Coronary artery (tissue), 2 donors: Measurements from ENCODE around the gene GALNT7.

ENCODE experiments used
- DNase-seq: peaks from one replicate; pipeline ENCODE4 v3.0.0-alpha.2; 2017; ENCODE audit warnings: low spot score
- H3K27ac ChIP-seq, 2 donors: fragments of 200-600 bp; sonication (generic); one replicate each; pipeline ENCODE4 v1.5.1; 2016 to 2019
- H3K4me3 ChIP-seq: fragments of 200-600 bp; sonication (generic); 2 replicates; pipeline ENCODE4 v1.5.1; 2016; ENCODE audit warnings: mild to moderate bottlenecking, moderate library complexity
- TF ChIP-seq, protein P1 (sequence below): fragments of 200-600 bp; sonication (generic); IDR thresholded peaks from one replicate; pipeline ENCODE4 v1.5.1; 2019; ENCODE audit warnings: antibody characterized with exemption

GALNT7 gene

GRCh38 chr4:173247321-173247720, 78.7 kb downstream of the GALNT7 start:
- no peak for DNase-seq
- no peak overlapping the region for H3K4me3 ChIP-seq
- TF ChIP-seq, protein P1, sequence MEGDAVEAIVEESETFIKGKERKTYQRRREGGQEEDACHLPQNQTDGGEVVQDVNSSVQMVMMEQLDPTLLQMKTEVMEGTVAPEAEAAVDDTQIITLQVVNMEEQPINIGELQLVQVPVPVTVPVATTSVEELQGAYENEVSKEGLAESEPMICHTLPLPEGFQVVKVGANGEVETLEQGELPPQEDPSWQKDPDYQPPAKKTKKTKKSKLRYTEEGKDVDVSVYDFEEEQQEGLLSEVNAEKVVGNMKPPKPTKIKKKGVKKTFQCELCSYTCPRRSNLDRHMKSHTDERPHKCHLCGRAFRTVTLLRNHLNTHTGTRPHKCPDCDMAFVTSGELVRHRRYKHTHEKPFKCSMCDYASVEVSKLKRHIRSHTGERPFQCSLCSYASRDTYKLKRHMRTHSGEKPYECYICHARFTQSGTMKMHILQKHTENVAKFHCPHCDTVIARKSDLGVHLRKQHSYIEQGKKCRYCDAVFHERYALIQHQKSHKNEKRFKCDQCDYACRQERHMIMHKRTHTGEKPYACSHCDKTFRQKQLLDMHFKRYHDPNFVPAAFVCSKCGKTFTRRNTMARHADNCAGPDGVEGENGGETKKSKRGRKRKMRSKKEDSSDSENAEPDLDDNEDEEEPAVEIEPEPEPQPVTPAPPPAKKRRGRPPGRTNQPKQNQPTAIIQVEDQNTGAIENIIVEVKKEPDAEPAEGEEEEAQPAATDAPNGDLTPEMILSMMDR = no peak
- no peak overlapping the region for H3K27ac ChIP-seq

- DNase-seq = no peak
- Histone ChIP-seq H3K27ac (no peak overlapping the region), H3K4me3 (no peak overlapping the region)
- TF ChIP-seq, protein P1 = no peak
These were observed 80.1 kb downstream of the GALNT7 start for GRCh38 chr4:173248690-173249089.

DNA sequence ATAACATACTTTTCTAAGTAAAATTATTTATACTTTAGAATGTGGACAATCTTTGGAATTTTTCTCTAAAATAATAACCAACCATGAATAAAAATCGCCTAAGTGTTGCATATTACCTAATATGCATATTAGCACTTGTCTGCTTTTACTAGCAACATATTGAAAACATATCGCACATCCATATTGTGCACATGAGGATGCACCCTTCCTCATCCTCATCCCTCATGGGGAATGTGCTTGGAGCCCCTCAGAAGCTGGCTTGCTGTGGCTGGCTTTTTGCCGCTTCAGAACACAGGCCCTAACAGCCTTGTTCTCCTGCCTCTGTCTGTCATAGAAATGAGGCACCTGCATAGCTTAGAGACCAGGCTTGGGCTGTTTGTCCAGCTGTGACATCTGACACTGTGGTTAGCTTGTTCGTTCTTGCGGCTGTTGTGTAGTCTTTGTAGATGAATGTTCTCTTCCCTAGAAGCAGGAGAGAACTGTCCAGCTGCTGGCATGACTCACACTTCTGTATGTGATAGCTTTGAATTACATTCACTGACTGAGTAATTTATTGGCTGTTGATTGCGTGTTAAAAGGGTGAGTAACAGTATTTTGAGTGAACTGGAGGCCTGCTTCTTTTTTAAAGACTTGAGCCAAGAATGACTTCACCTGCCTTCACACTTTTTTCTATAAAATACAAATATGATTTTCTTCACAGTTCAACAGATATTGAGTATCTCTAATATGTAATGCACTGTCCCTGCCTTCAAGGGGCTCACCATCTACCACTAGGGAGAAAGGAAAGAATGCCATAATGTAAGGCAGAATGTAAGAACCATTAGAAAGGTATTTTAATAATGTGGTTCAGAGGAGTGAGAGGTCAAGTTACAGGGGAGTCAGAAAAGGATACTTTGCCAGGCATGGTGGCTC, 83.7 kb downstream of the GALNT7 start:
- Histone ChIP-seq H3K27ac (no peak overlapping the region), H3K4me3 (no peak overlapping the region)
- TF ChIP-seq, protein P1 = no peak
- DNase-seq = no peak

- Histone ChIP-seq H3K4me3 (no peak overlapping the region), H3K27ac (no peak overlapping the region)
- no peak for DNase-seq
- TF ChIP-seq, protein P1 = no peak
These were observed 85.0 kb downstream of the GALNT7 start for GRCh38 chr4:173253561-173253960.

GRCh38 chr4:173254646-173255045, 86.0 kb downstream of the GALNT7 start:
- TF ChIP-seq, protein P1 = no peak

DNA sequence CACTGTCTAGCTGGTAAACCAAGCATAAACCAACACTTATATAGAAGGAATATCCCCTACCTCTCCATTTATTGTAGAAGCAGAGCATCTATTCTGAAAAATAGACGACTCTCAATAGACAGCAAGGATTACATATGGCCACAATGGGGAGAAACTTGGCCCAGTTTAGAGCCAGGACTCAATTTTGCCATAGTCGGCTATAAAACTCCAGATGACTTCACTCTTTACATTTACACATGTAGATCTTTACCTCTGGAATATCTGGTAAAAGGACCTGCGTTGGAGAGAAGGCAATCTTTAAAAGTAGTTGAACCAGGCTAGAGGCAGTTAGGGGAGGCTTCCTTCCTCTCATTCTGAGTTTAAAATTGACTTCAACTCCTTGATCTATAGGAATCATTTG, 88.2 kb downstream of the GALNT7 start:
- no peak for DNase-seq
- no peak overlapping the region for H3K4me3 ChIP-seq
- no peak overlapping the region for H3K27ac ChIP-seq
- TF ChIP-seq, protein P1 = no peak

More at GRCh38 chr4:173254646-173255045, 86.0 kb downstream of the GALNT7 start:
- DNase-seq = no peak
- Histone ChIP-seq H3K27ac (no peak overlapping the region), H3K4me3 (no peak overlapping the region)
